Ascending aorta (tissue), 2 donors: Measurements from ENCODE around the gene GLDC. TPM values are rescaled to one million over a fixed set of nuclear protein-coding genes. Genes with fewer than 3 reads are reported as not detected.

Experiments
- DNase-seq, 2 donors: peaks; one replicate each; pipeline ENCODE4 v3.0.0-alpha.2; 2019; ENCODE audit warnings: low spot score in 2 of 2
- H3K27ac ChIP-seq, 2 donors: fragments of 200-600 bp; sonication (generic); one replicate each; pipeline ENCODE4 v1.5.1; 2016 to 2017; ENCODE audit warnings: mild to moderate bottlenecking in 1 of 2
- H3K27me3 ChIP-seq: fragments of 200-600 bp; sonication (generic); one replicate; pipeline ENCODE4 v1.5.1; 2017
- H3K36me3 ChIP-seq, 2 donors: fragments of 200-600 bp; sonication (generic); one replicate each; pipeline ENCODE4 v1.5.1; 2016
- H3K4me1 ChIP-seq, 2 donors: fragments of 200-600 bp; sonication (generic); one replicate each; pipeline ENCODE4 v1.5.1; 2016 to 2017; ENCODE audit warnings: mild to moderate bottlenecking in 1 of 2
- H3K4me3 ChIP-seq, 2 donors: fragments of 200-600 bp; sonication (generic); one replicate each; pipeline ENCODE4 v1.5.1; 2016 to 2017; ENCODE audit warnings: mild to moderate bottlenecking in 1 of 2
- H3K9me3 ChIP-seq, 2 donors: fragments of 200-600 bp; sonication (generic); one replicate each; pipeline ENCODE4 v1.5.1; 2016
- intact Hi-C: fragments of 100-400 bp; cut with DNase I; formaldehyde crosslinking; loops from one replicate; pipeline ENCODE4 v1.15.1; 2023
- total RNA-seq: library from RNA; depleted of rRNA; stranded (reverse); fragments of >200 nt; gene quantifications from one replicate; pipeline ENCODE4 v1.1.0, GENCODE V29; 2016
- TF ChIP-seq, protein P1 (sequence below), 3 experiments: fragments of 200-600 bp in 2 of 3; fragments of 450-650 bp in 1 of 3; sonication (generic) in 2 of 3; IDR thresholded peaks; one replicate each; pipeline ENCODE4 v1.5.1; 2016 to 2019; ENCODE audit warnings: antibody characterized with exemption in 3 of 3, mild to moderate bottlenecking in 1 of 3, moderate library complexity in 1 of 3

The GLDC gene
- total RNA-seq, 1 donor from 2014 or later: 0.64 TPM

DNA sequence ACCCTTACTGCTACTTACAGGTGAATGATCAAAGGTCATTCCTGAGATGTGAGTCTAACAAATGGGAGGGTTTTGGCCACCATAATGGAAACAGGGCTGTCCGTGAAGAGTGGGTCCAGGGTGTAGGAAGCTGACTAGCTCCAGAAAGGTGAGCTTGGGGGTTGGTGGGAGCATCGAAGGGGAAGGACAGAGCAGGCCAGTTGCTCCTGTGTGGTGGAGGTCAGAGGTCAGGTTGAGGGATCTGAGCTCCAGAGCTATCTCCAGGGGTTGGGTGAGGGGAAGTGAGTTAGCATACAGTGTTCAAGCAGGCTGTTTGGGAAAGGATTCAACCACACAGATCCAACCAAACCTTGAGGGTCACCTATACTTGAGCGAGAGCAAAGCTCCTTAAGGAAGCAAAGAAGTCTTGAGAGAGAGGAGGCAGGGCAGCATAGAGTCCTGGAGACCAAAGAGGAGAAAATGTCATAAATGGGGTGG is 18.7 kb upstream of the GLDC start:
- DNase-seq: no peak
- Histone ChIP-seq H3K4me1 (no peaks in the 10 kb centered on the region), H3K36me3 (no peaks in the 10 kb centered on the region), H3K27me3 (no peaks in the 10 kb centered on the region), H3K27ac (no peak overlapping the region), H3K9me3 (no peaks in the 10 kb centered on the region), H3K4me3 (no peak overlapping the region)
- intact Hi-C loops: no loop called here
- TF ChIP-seq, protein P1, sequence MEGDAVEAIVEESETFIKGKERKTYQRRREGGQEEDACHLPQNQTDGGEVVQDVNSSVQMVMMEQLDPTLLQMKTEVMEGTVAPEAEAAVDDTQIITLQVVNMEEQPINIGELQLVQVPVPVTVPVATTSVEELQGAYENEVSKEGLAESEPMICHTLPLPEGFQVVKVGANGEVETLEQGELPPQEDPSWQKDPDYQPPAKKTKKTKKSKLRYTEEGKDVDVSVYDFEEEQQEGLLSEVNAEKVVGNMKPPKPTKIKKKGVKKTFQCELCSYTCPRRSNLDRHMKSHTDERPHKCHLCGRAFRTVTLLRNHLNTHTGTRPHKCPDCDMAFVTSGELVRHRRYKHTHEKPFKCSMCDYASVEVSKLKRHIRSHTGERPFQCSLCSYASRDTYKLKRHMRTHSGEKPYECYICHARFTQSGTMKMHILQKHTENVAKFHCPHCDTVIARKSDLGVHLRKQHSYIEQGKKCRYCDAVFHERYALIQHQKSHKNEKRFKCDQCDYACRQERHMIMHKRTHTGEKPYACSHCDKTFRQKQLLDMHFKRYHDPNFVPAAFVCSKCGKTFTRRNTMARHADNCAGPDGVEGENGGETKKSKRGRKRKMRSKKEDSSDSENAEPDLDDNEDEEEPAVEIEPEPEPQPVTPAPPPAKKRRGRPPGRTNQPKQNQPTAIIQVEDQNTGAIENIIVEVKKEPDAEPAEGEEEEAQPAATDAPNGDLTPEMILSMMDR (IDR thresholded peaks at IDR 0.05): no peak

DNA sequence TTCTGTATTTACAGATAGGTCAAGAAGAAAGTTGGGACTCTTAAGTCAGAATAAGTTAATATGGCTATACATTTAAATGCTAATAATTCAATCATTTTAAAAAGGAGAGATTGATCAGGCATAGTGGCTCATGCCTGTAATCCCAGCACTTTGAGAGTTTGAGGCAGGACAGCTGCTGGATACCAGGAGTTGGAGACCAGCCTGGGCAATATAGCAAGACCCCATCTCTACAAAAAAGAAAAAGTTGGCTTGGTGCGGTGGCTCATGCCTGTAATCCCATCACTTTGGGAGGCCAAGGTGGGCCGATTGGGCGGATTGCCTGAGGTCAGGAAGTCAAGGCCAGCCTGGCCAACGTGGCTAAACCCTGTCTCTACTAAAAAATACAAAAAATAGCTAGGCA is 15.0 kb upstream of the GLDC start:
- Histone ChIP-seq H3K27me3 (no peaks in the 10 kb centered on the region), H3K27ac (no peak overlapping the region), H3K4me3 (no peak overlapping the region), H3K36me3 (no peaks in the 10 kb centered on the region), H3K9me3 (no peaks in the 10 kb centered on the region), H3K4me1 (no peaks in the 10 kb centered on the region)
- DNase-seq: no peak
- intact Hi-C loops: no loop called here
- TF ChIP-seq, protein P1 (IDR thresholded peaks at IDR 0.05): no peak

DNA sequence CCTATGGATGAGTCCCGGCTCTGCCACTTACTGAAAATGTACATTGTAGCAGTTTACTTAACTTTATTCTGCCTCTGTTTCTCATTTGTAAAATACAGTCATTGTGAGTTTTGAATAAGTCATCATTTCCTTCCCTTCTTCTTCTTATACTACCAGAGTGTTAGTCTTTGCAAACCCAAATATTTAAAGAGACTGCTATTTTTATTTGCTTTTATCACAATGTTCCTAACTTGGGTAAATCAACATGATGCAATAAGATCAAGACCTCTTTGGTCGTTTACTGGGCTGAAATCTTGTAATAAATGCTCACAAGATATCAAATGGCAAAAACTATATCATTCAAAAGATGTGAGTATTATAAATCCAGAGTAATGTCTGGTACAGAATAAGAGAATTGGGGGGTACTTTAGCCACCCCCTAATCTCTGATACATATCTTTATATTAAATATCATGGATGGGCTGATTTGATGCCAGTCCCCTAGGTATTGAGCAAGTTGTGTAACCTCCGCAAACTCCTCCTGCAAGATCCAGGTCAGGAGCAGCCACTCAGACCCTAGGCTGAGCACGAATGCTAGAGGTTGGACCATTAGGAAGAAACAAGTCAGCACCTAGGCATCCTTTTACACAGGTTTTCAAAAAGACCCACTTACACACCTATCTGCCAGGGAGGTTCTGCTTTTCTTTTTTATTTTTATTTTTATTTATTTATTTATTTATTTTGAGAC is 13.3 kb upstream of the GLDC start:
- no peak for DNase-seq
- H3K9me3 ChIP-seq: no peaks in the 10 kb centered on the region
- no peaks in the 10 kb centered on the region for H3K36me3 ChIP-seq
- no peak overlapping the region for H3K27ac ChIP-seq
- intact Hi-C loops: no loop called here
- H3K4me3 ChIP-seq: no peak overlapping the region
- H3K4me1 ChIP-seq: no peaks in the 10 kb centered on the region
- TF ChIP-seq, protein P1 (IDR thresholded peaks at IDR 0.05): no peak
- H3K27me3 ChIP-seq: no peaks in the 10 kb centered on the region

DNA sequence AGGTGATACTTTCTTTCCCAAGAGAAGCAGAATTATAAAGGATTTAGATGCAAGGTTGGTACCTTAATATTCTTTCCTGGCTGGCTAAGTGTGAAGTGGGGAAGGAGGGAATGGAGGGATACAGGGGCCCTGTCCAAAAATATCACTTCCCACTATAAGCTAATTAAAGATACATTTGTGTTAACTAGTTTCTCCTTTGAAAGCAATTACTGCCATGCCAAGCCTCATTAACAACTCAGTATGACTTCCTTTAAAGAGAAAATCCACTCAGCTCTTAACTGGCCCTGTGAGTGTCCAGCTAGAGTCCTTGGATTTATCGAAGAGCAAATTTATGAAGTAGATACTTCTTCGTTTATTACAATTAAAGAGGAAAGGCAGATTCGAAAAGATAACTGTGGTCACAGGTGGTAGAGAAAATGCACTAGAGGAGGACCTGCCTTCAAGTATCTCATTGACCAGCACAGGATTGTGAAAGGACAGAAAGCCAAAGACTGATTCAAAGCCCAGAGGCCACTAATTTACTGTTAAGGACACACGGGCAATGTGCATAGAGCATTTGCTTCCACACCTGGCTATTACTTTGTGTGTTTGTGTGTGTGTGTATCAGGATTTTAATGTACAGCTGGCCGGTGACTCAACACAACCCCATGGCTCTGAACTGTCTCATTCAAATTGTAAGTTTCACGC is 11.2 kb upstream of the GLDC start:
- Histone ChIP-seq H3K36me3 (no peaks in the 10 kb centered on the region), H3K4me1 (no peaks in the 10 kb centered on the region), H3K4me3 (no peak overlapping the region), H3K27me3 (no peaks in the 10 kb centered on the region), H3K27ac (no peak overlapping the region), H3K9me3 (no peaks in the 10 kb centered on the region)
- TF ChIP-seq, protein P1 (IDR thresholded peaks at IDR 0.05): no peak
- DNase-seq: no peak
- intact Hi-C loops: no loop called here

DNA sequence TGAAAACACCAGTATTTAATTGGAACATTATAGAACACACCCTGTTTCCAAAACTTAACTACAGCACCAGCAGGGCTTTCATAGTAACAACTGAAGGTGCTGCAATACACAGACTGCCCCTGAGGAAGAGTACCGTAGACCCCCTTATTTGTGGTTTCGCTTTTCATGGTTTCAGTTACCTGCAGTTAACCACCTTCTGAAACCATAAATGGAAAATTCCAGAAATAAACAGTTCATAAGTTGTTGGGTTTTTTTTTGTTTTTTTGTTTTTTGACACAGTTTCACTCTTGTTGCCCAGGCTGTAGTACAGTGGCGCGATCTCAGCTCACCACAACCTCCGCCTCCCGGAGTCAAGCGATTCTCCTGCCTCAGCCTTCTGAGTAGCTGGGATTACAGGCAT is 9.5 kb upstream of the GLDC start:
- Histone ChIP-seq H3K36me3 (no peaks in the 10 kb centered on the region), H3K27ac (no peak overlapping the region), H3K27me3 (no peaks in the 10 kb centered on the region), H3K4me1 (no peaks in the 10 kb centered on the region), H3K4me3 (no peak overlapping the region), H3K9me3 (no peaks in the 10 kb centered on the region)
- intact Hi-C loops: no loop called here
- TF ChIP-seq, protein P1 (IDR thresholded peaks at IDR 0.05): no peak
- DNase-seq: no peak
